Stimulated activated naive CD8-positive, alpha-beta T cell treated with anti-CD3 and anti-CD28 coated beads, Interleukin-15, Interleukin-2, amounts not matched to agents 100 U/mL and 50 U/mL, for 24 hours (primary cell): ENCODE data around the gene ITFG2.
"Not testable (repeated sequence)": the region's sequence is repeated elsewhere in the genome, so short reads cannot be mapped to it uniquely, and the experiment has no call there.

ENCODE experiments used
- ATAC-seq: fragments of 150-1000 bp; cut with Tn5 transposase; one replicate; pipeline ENCODE4 v1.10.0; 2021
- DNase-seq: peaks from one replicate; pipeline ENCODE4 v3.0.0; 2021

The ITFG2 gene

GRCh38 chr12:2864198-2864597 is 51.7 kb downstream of the ITFG2 start:
- DNase-seq (no peak), ATAC-seq (no peak)

GRCh38 chr12:2868986-2869632 is 56.6 kb downstream of the ITFG2 start:
- ATAC-seq, result not testable (repeated sequence)

More at GRCh38 chr12:2868986-2869632, 56.6 kb downstream of the ITFG2 start:
- DNase-seq, result not testable (repeated sequence)
